GM21786 (cell line): ENCODE data around the gene ACTL7B.
"Not testable (repeated sequence)": the region's sequence is repeated elsewhere in the genome, so short reads cannot be mapped to it uniquely, and the experiment has no call there.

Experiments used
- ATAC-seq: cut with Tn5 transposase; IDR thresholded peaks from one replicate; pipeline ENCODE4 v1.9.1; 2021; ENCODE audit not compliant: unreplicated experiment

The ACTL7B gene

GRCh38 chr9:108874058-108874788 lies 18.4 kb upstream of the ACTL7B start:
- ATAC-seq, result peak; percentile 53

GRCh38 chr9:108869092-108869725 lies 13.4 kb upstream of the ACTL7B start:
- no peak for ATAC-seq

DNA sequence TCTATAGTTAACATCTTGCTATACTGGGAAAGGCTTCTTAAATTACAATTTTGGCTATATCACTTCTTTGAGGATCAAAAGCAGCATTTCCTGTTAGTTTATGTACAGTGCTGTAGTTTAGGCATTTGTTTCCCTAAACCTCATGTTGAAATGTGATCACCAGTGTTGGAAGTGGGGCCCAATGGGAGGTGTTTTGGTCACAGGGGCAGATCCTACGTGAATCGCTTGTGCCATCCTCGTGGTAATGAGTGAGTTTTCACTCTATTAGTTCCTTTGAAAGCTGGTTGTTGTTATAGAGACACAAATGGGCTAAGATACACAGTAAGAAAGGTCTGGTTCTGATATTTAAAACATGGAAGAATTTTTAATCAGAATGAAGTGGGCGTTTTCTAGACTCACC lies 12.0 kb upstream of the ACTL7B start:
- no peak for ATAC-seq

DNA sequence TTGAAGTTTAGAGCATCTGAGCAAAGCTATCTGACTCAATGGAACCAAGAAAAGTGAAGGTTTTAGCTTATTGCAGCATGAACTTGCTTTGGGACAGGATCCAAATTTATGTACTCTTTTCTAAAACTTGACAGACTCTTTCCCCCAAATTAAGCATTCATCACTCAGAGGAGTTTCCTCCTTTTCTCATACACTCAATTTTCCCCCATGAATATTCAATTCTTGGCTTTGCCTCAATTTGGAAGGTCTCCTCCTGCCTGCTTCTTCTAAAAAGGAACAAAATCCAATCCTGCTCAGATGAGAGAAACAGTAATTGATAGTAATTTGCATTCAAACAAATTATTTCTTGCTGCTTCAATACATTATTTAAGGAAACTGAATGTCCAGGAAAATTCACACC lies 11.3 kb upstream of the ACTL7B start:
- ATAC-seq, result no peak

DNA sequence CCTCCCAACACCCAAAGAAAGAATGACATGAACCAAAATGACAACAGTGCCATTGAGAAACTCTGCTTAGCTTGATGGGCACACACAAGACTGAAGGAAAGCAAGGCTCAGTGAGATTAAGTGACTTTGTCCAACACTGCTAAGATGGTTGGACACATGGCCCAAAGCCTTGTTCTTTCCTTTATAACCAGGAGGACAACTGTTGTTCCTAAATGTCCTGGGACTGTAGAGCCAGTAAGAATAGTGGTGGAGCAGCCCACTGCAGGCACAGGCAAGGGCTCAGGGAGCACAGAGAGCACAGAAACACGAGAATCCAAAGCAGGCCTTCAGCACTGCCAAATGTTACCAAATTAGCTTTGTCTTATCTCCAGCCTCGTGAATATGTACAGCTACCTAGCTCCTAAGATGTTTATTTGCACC lies 10.2 kb upstream of the ACTL7B start:
- no peak for ATAC-seq

GRCh38 chr9:108865037-108865436 lies 9.3 kb upstream of the ACTL7B start:
- ATAC-seq, result no peak

DNA sequence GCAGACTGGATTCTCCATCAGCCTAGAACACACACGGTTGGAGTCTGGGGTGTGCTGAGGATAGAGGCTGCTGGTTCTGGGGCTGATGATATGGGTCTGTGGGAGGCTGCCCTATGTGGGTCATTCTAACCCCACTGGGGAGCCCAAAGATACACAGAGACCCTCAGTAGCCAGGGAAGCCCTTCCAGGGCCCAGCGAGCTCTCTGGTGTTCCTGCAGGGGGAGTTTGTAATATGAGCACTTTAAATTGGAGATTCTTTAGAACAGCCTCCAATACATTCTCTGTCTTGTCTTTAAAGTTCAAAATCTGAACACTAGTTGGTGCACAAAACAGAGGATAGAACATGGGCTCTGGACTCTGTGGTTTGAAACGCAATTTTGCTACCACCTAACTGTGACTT lies 8.7 kb upstream of the ACTL7B start:
- no peak for ATAC-seq

GRCh38 chr9:108863891-108864290 lies 8.1 kb upstream of the ACTL7B start:
- no peak for ATAC-seq

- no peak for ATAC-seq
Observed at GRCh38 chr9:108861997-108862396, 6.2 kb upstream of the ACTL7B start, which contains the start of gene ACTL7A. Gene ACTL7A, plus strand, starts transcription at chr9:108862266. Its CDS starts 57 bp downstream, at chr9:108862323.

GRCh38 chr9:108861464-108861863 lies 5.7 kb upstream of the ACTL7B start:
- ATAC-seq, result no peak

DNA sequence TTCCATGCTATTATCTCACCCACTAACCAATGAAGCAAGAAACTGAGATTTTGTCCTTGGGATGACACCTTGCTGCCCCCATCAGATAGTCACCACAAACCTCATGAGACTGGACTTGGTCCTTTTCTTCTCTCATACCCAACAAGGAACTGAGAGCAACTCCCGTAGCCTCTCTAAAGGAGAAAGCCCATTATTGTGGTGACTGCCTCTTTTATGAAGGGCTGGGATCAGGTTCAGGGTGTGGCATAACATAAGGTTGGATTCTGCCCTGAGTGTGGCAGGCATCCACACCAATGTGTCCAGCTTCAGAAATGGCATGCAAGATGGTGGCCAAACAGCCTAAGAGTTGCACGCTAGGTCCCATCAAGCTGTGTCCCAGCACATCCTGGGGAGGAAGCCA lies 5.0 kb upstream of the ACTL7B start:
- no peak for ATAC-seq

- no peak for ATAC-seq
Observed at GRCh38 chr9:108860354-108860753, 4.6 kb upstream of the ACTL7B start.

DNA sequence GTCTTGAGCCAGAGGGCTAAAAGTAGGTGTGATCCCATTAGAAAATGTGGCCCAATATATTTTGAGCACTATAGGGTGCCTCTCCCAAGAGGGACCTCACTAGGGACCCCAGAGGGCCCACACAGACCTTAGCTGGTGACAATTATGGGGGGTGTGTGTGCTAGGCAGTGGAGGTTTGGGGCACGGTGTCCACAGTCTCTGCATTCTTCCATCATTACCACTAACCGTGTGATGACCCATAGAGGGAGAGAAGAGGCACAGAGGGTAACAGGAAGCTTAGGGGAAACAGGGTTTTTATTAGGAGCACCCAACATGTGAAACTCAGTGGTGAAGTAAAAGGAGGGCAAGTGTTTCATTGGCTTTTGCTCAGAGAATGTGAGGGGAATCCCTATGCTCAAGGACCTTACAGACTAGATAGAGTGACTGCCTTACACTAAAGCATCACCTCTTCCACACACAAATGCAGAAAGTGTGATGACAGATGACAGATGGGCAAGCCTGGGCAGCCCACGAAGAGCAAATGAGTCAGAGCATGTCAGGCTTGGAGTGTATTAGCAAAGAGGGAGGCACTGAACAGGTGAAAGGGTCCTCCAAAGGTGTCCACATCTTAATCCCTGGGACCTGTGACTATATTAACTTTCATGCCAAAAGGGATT lies 3.8 kb upstream of the ACTL7B start:
- peak; percentile 78 for ATAC-seq

- ATAC-seq, result no peak
Observed at GRCh38 chr9:108857572-108857971, 1.8 kb upstream of the ACTL7B start.

DNA sequence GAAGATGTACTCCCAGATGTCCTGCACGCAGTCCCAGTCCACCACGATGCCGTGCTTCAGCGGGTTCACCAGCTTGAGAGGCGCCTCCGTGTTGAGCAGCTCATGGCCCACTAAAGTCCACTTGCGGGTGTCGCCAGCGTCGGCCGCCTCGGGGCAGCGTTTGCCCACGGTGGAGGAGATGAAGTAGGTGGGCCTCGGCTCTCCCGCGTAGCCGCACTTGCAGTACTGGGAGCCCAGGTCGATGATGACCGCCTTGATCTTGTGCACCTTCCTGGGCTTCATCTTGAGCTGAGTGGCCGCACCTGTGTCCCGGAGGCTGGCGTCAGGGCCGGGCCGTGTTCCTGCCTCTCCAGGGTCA lies 278 bp downstream of the ACTL7B start:
- no peak for ATAC-seq

- ATAC-seq, result no peak
Observed at GRCh38 chr9:108854641-108855528, 901 bp downstream of the ACTL7B start.

DNA sequence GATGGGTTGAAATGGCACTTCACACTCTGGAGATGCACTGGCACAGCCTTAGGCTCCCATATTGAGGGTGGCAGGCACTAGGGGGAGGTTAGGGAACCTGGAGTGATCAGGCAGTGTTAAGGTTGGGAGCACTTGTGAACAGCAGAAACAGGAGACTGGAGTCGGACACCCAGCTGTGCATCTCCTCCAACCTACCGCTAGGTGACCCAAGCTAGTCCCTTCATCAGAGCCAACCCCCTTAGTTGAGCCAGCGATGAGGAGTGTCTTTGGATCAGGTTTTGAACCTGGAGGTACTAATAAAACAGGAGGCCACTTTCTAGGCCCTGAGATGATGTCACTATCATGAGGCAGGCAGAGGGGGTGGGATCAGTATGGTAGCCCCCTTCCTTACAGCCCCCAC lies 1.7 kb downstream of the ACTL7B start:
- ATAC-seq, result no peak

GRCh38 chr9:108852079-108852478 lies 3.7 kb downstream of the ACTL7B start:
- no peak for ATAC-seq

DNA sequence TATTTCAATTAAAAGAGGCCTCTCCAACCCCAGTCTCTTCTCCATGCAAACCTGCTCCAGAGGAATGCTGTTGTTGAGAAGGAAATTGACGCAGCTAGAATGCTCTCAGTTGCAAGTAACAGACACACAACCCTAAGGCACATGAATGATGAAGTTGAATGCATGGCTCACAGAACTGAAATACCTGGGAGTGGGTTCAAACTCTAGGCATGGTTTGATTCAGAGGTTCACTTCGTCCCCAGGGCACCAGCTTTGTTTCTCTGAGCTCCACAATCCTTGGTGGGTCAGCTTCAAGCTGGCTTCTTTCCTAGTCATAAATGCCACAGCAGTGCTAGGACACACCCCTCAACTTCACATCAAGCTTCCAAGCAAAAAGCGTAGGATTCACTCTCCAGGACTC lies 4.6 kb downstream of the ACTL7B start:
- ATAC-seq, result no peak

- peak; percentile 50 for ATAC-seq
Observed at GRCh38 chr9:108850293-108850897, 5.4 kb downstream of the ACTL7B start.

DNA sequence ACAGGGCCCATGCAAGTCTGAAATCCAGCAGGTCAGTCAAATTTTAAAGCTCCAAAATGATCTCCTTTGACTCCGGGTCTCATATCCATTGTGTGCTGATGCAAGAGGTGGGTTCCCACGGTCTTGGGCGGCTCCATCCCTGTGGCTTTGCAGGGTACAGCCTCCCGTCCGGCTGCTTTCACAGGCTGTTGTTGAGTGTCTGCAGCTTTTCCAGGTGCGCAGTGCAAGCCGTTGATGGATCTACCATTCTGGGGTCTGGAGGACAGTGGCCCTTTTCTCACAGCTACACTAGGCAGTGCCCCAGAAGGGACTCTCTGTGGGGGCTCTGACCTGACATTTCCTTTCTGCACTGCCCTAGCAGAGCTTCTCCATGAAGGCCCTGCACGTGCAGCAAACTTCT lies 7.5 kb downstream of the ACTL7B start:
- not testable (repeated sequence) for ATAC-seq
